ENCODE data around the gene RBMS2.

Gene RBMS2

DNA sequence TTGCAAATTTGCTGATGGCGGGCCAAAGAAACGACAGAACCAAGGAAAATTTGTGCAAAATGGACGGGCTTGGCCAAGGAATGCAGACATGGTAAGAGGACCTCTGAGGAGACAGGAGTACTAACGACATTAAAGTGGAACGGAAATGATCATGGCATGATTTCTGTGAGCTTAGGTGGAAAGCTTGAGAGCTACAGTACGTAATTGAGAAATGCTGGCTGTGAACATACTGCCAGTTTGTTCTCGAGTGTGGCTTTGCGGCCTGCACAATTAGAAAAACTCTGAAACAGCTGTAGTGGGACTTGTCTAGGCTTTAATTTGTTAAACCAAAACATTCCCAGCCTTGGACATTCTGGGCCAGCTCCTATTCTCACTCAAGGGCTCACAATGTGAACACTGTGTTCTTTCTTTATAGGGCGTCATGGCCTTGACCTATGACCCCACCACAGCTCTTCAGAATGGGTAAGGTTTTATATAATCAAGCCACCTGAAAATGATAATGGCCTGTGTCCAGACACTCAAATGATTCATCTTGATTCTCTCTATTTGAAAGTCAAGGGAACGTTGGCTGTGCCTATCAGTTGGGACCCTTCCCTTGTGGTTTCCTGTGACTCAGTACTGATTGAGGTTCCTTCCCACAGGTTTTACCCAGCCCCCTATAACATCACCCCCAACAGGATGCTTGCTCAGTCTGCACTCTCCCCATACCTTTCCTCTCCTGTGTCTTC is 60.0 kb downstream of the RBMS2 start:
- no peaks in the 10 kb centered on the region for H3K27me3 ChIP-seq (ENCODE audit: insufficient read depth, low read length)
- H3K4me3 ChIP-seq (ENCODE audit: low read depth, low read length, poor library complexity, severe bottlenecking) = no peak overlapping the region
- no peaks in the 10 kb centered on the region for H3K9me3 ChIP-seq (ENCODE audit: low read length)
- H3K9me2 ChIP-seq (ENCODE audit: low read depth, low read length) = no peaks in the 10 kb centered on the region
- no peak overlapping the region for H3K4me2 ChIP-seq (ENCODE audit: low read length)
- no peaks in the 10 kb centered on the region for H4K20me1 ChIP-seq (ENCODE audit: insufficient read depth, low read length)
- no peaks in the 10 kb centered on the region for H3K4me1 ChIP-seq (ENCODE audit: insufficient read depth, low read length, severe bottlenecking)
- H3K79me2 ChIP-seq (ENCODE audit: insufficient read depth, low read length) = no peaks in the 10 kb centered on the region
- no peak overlapping the region for H2AFZ ChIP-seq (ENCODE audit: low read length)
- no peaks in the 10 kb centered on the region for H3F3A ChIP-seq (ENCODE audit: insufficient read depth, low read length)
- TF ChIP-seq EZH2 (IDR thresholded peaks at IDR 0.05; ENCODE audit: borderline replicate concordance, low read length) = no peak
- TF ChIP-seq, protein P1, sequence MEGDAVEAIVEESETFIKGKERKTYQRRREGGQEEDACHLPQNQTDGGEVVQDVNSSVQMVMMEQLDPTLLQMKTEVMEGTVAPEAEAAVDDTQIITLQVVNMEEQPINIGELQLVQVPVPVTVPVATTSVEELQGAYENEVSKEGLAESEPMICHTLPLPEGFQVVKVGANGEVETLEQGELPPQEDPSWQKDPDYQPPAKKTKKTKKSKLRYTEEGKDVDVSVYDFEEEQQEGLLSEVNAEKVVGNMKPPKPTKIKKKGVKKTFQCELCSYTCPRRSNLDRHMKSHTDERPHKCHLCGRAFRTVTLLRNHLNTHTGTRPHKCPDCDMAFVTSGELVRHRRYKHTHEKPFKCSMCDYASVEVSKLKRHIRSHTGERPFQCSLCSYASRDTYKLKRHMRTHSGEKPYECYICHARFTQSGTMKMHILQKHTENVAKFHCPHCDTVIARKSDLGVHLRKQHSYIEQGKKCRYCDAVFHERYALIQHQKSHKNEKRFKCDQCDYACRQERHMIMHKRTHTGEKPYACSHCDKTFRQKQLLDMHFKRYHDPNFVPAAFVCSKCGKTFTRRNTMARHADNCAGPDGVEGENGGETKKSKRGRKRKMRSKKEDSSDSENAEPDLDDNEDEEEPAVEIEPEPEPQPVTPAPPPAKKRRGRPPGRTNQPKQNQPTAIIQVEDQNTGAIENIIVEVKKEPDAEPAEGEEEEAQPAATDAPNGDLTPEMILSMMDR (IDR thresholded peaks at IDR 0.05; ENCODE audit: low read length) = no peak
- no peak overlapping the region for H3K27ac ChIP-seq (ENCODE audit: low read depth, low read length, poor library complexity, severe bottlenecking)
- no peaks in the 10 kb centered on the region for H3K36me3 ChIP-seq (ENCODE audit: insufficient read depth, low read length)
- H3K9ac ChIP-seq (ENCODE audit: low read length) = no peak overlapping the region

DNA sequence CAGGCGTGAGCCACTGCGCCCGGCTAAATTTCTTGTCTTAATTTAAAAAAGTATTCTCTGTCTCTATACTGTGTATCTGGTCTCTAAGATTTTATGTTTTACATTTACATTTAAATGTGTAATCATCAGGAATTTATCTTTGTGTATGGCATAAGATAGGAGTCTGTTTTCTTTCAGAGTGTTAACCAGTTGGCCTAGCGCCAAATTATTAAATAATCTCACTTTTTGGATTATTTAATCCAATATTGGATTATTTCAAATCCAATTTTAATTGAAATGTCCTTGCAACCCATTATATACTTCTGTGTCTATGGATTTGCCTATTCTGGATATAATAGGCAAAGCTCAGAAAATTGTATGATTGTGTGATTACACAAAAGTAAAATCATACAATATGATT is 63.5 kb downstream of the RBMS2 start:
- Histone ChIP-seq H4K20me1 (ENCODE audit: insufficient read depth, low read length) (no peaks in the 10 kb centered on the region), H3K79me2 (ENCODE audit: insufficient read depth, low read length) (no peaks in the 10 kb centered on the region), H3K9me3 (ENCODE audit: low read length) (no peaks in the 10 kb centered on the region), H3K4me3 (ENCODE audit: low read depth, low read length, poor library complexity, severe bottlenecking) (no peak overlapping the region), H2AFZ (ENCODE audit: low read length) (no peak overlapping the region), H3F3A (ENCODE audit: insufficient read depth, low read length) (no peaks in the 10 kb centered on the region), H3K9me2 (ENCODE audit: low read depth, low read length) (no peaks in the 10 kb centered on the region), H3K27ac (ENCODE audit: low read depth, low read length, poor library complexity, severe bottlenecking) (no peak overlapping the region), H3K4me2 (ENCODE audit: low read length) (no peak overlapping the region), H3K9ac (ENCODE audit: low read length) (no peak overlapping the region), H3K36me3 (ENCODE audit: insufficient read depth, low read length) (no peaks in the 10 kb centered on the region), H3K4me1 (ENCODE audit: insufficient read depth, low read length, severe bottlenecking) (no peaks in the 10 kb centered on the region), H3K27me3 (ENCODE audit: insufficient read depth, low read length) (no peaks in the 10 kb centered on the region)
- TF ChIP-seq EZH2 (IDR thresholded peaks at IDR 0.05; ENCODE audit: borderline replicate concordance, low read length) = no peak
- TF ChIP-seq, protein P1 (IDR thresholded peaks at IDR 0.05; ENCODE audit: low read length) = no peak

DNA sequence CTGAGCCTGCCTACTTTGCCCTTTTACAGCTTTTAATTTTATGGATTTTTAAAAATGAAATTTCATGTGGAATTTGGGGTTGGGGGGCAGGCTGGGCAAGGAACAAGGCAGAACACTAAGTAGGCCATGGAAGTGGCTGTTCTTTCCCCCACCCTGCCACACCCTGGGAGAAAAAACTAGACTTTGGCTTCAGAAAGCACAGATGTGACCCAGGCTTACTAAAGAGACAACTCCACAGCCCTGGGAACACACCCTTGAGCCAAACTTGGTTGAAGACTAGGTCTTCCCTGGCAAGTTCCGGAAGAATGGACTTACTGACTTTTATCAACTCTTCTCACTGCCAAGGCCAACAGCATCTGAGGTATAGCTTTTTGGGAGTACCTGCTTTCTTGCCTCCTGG is 68.2 kb downstream of the RBMS2 start:
- Histone ChIP-seq H3K9me2 (ENCODE audit: low read depth, low read length) (no peaks in the 10 kb centered on the region), H2AFZ (ENCODE audit: low read length) (no peak overlapping the region), H3K9me3 (ENCODE audit: low read length) (no peaks in the 10 kb centered on the region), H3K4me3 (ENCODE audit: low read depth, low read length, poor library complexity, severe bottlenecking) (no peak overlapping the region), H4K20me1 (ENCODE audit: insufficient read depth, low read length) (no peaks in the 10 kb centered on the region), H3K27me3 (ENCODE audit: insufficient read depth, low read length) (no peaks in the 10 kb centered on the region), H3K4me2 (ENCODE audit: low read length) (no peak overlapping the region), H3K36me3 (ENCODE audit: insufficient read depth, low read length) (no peaks in the 10 kb centered on the region), H3K9ac (ENCODE audit: low read length) (no peak overlapping the region), H3K4me1 (ENCODE audit: insufficient read depth, low read length, severe bottlenecking) (no peaks in the 10 kb centered on the region), H3F3A (ENCODE audit: insufficient read depth, low read length) (no peaks in the 10 kb centered on the region), H3K79me2 (ENCODE audit: insufficient read depth, low read length) (no peaks in the 10 kb centered on the region), H3K27ac (ENCODE audit: low read depth, low read length, poor library complexity, severe bottlenecking) (no peak overlapping the region)
- no peak for TF ChIP-seq EZH2 (IDR thresholded peaks at IDR 0.05; ENCODE audit: borderline replicate concordance, low read length)
- TF ChIP-seq, protein P1 (IDR thresholded peaks at IDR 0.05; ENCODE audit: low read length) = no peak
